Mucosa of descending colon (tissue), 3 donors: ENCODE measurements around the gene MZT2B. TPM values are rescaled to one million over a fixed set of nuclear protein-coding genes. Genes with fewer than 3 reads are reported as not detected.
"Not testable (repeated sequence)": the region's sequence is repeated elsewhere in the genome, so short reads cannot be mapped to it uniquely, and the experiment has no call there.

ENCODE experiments used
- ATAC-seq: fragments of 200-7000 bp; cut with Tn5 transposase; one replicate; pipeline ENCODE4 v1.9.1; 2020; ENCODE audit warnings: mild to moderate bottlenecking, moderate library complexity
- DNase-seq, 3 donors: peaks; one replicate each; pipeline ENCODE4 v3.0.0-alpha.2; 2020
- H3K36me3 ChIP-seq: fragments of 200-600 bp; one replicate; pipeline ENCODE4 v1.8.0; 2021; ENCODE audit warnings: low read depth, mild to moderate bottlenecking
- H3K4me1 ChIP-seq: fragments of 200-600 bp; one replicate; pipeline ENCODE4 v1.8.0; 2021; ENCODE audit warnings: low read depth, mild to moderate bottlenecking
- H3K4me3 ChIP-seq: fragments of 200-600 bp; one replicate; pipeline ENCODE4 v1.8.0; 2021; ENCODE audit warnings: mild to moderate bottlenecking
- H3K9me3 ChIP-seq: fragments of 200-600 bp; one replicate; pipeline ENCODE4 v1.8.0; 2021; ENCODE audit warnings: mild to moderate bottlenecking
- CTCF ChIP-seq: fragments of 200-600 bp; IDR thresholded peaks from one replicate; pipeline ENCODE4 v1.8.0; 2022; ENCODE audit warnings: antibody characterized with exemption, mild to moderate bottlenecking
- intact Hi-C, 2 donors: fragments of 100-400 bp; cut with DNase I in 1 of 2; cut with micrococcal nuclease in 1 of 2; formaldehyde crosslinking; loops; one replicate each; pipeline versions ENCODE4 v1.11.0 to v1.11.1; 2022; cut with DNase I, micrococcal nuclease
- total RNA-seq, 3 donors: library from RNA; stranded (reverse); fragmentation: NEBNext Ultra II Directional in 2 of 3; extraction: Animal tissue kit (Norgen Biotek cat#: 25700) in 2 of 3; gene quantifications; one replicate each; pipeline versions ENCODE4 v1.2.1 to v1.2.4, GENCODE V29; 2021 to 2023
- donor health status: DM: no; HTN: no; CAD: no; lungs with moderate emphysema.
- donor health status: DM: no; HTN: no; CAD: no.
- donor health status: DM: no; HTN: yes; CAD: no.

MZT2B gene
- total RNA-seq, 3 donors from 2014 or later: 171 to 215 (median 210) TPM

DNA sequence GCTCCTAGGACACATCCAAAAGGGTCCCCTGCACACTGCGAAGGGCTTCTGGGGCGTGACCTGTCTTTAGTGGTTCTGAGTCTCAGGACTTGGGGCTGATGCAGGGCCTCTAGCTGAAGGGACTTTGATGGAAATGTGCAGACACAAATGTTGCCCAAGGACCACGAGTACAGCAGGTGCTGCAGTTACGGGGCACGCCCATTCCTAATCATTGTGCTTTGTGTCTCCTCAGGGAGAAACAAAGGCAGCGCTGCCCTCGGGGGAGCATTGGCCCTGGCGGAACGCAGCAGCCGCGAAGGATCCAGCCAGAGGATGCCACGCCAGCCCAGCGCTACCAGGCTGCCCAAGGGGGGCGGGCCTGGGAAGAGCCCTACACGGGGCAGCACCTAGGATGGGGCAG, 8.2 kb downstream of the MZT2B start:
- intact Hi-C loops: no loop called here
- Histone ChIP-seq H3K36me3 (no peaks in the 10 kb centered on the region), H3K4me3 (no peak overlapping the region), H3K4me1 (no peaks in the 10 kb centered on the region), H3K9me3 (no peaks in the 10 kb centered on the region)
- DNase-seq (no peak), ATAC-seq (no peak)
- TF ChIP-seq CTCF: no peak

GRCh38 chr2:130191319-130191718, 9.3 kb downstream of the MZT2B start:
- H3K4me3 ChIP-seq, ATAC-seq, H3K4me1 ChIP-seq, H3K9me3 ChIP-seq, intact Hi-C loops, H3K36me3 ChIP-seq, DNase-seq: not testable (repeated sequence)

DNA sequence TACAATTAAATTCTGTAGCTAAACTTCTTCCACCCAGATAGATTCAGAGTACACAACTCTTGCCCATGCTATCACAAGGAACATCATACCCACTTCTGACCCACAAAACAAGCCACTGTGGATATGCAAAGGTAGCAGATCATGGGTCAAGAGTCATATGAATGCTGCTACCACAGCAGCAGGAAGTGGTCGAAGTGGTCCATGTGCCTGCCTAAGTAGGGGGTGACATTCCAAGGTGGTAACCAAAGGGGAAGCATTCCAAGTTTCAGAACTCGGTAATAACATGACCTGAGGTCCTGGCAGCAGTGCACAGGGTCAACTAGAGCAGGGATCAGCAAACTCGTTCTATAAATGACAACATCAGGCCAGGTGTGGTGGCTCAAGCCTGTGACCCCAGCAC, 10.4 kb downstream of the MZT2B start:
- H3K9me3 ChIP-seq, ATAC-seq, H3K36me3 ChIP-seq, intact Hi-C loops, H3K4me3 ChIP-seq, H3K4me1 ChIP-seq, DNase-seq: not testable (repeated sequence)

- ATAC-seq, DNase-seq, H3K4me3 ChIP-seq, H3K36me3 ChIP-seq, H3K9me3 ChIP-seq, H3K4me1 ChIP-seq, intact Hi-C loops: not testable (repeated sequence)
These were observed 11.8 kb downstream of the MZT2B start for GRCh38 chr2:130193824-130194223.

DNA sequence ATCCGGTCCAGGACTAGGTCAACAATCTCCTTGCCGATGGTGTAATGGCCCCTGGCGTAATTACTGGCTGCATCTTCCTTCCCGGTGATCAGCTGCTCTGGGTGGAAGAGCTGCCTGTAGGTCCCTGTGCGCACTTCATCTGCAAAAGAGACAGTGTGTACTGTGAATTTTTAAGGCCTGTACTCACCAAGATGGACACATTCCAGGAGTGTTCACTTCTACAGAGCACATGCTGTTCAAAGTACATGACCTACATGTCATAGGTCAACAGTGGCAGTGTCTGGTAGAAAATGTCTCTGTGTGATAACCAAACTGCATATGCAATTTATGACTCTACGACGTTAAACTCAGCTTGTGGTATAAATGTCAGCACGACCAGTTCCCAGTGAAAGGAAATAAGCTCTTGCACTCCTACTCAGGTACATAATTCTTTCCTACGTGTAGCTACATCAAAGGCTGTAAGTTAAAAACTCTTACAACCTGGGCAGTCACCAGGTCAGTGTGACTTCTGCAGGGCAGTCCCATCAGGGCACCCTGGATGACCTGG, 13.1 kb downstream of the MZT2B start:
- intact Hi-C loops, ATAC-seq, H3K4me1 ChIP-seq, H3K36me3 ChIP-seq, DNase-seq, H3K4me3 ChIP-seq, H3K9me3 ChIP-seq: not testable (repeated sequence)

DNA sequence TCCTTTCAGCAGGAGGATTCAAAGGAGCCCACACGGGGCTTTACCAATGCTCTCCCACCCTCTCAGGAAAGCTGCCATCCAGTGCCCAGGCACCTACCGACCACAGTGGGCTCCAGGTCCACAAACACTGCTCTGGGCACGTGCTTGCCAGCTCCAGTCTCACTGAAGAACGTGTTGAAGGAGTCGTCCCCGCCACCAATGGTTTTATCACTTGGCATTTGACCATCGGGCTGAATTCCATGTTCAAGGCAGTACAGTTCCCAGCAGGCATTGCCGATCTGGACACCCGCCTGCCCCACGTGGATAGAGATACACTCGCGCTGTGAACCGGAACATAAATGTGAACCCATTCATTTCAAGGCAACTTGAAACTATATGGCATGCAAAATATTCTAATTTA, 14.0 kb downstream of the MZT2B start:
- ATAC-seq, DNase-seq, H3K36me3 ChIP-seq, H3K4me1 ChIP-seq, intact Hi-C loops, H3K9me3 ChIP-seq, H3K4me3 ChIP-seq: not testable (repeated sequence)

DNA sequence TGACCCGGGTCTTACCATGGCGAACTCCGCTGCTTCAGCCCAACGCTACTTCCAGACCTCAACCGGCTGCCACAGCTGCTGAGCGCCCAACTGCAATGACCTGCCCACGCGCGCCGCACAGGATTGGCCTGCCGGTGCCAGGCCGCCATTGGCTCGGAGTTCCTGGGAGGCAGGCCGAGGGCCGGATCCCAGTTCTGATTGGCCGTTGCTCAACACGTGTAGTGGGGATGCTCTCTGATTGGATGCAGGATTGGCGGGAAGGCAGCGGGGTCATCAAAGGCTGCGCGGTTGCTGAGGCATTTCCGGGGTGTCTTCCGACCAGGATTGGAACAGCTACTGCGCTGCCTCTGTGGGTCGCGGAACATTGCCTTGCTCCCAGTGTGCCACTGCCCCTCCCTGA, 16.3 kb downstream of the MZT2B start, which contains the start of gene TUBA3E:
Gene TUBA3E (minus strand): TSS at position 97 of the 400 bp plus-strand sequence. CDS start 79 bp downstream, at position 18.
- DNase-seq (no peak), ATAC-seq (no peak)
- no peak within 1 kb of the TSS for H3K4me3 ChIP-seq
- H3K4me1 ChIP-seq: no peaks in the 10 kb centered on the region
- intact Hi-C loops: no loop called here
- no peaks in the 10 kb centered on the region for H3K36me3 ChIP-seq
- no peaks in the 10 kb centered on the region for H3K9me3 ChIP-seq
- no peak for TF ChIP-seq CTCF

DNA sequence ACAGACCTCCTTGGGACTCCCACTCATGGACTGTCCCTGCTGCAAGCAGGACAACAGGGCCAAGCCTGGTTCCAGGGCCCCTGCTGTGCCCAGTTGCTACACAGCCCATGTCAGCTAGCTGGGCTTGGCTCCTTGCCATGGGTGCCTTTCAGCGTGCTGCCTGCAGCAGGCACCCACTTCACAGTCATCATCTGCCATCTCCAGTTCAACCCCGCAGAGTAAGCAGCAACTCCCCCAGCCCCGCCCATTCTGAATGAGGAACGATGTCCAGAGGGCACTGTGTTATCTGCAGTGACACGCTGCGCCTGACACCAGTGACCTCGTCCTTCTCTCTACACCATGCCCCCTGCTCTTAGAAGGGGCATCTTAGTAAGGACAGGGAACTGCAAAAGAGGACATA, 20.5 kb downstream of the MZT2B start:
- ATAC-seq: peak; percentile 87
- H3K4me1 ChIP-seq, H3K4me3 ChIP-seq, H3K36me3 ChIP-seq, intact Hi-C loops, H3K9me3 ChIP-seq: not testable (repeated sequence)
- DNase-seq: peak in 2 of 3 donors; percentile 42 to 59

DNA sequence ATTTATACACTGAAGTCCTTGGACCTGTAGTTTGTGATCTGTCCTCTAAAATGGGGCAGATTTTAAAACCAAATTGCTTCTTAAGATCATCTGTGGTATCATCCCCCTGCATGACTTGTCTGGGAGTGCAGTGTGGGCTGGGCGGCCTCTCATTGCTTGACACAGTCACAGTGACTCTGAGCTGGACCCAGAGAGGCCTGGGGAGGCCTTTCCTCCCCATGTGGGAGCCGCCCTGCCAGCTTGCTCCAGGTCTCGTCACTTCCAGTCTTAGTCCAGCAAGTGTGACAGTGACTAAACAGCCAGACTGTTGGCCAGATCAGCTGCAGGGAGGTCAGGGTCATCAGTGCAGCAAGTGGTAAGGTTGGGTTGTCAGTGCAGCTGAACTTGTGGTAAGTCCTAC, 21.1 kb downstream of the MZT2B start:
- H3K4me1 ChIP-seq, DNase-seq, ATAC-seq, H3K36me3 ChIP-seq, intact Hi-C loops, H3K9me3 ChIP-seq, H3K4me3 ChIP-seq: not testable (repeated sequence)

DNA sequence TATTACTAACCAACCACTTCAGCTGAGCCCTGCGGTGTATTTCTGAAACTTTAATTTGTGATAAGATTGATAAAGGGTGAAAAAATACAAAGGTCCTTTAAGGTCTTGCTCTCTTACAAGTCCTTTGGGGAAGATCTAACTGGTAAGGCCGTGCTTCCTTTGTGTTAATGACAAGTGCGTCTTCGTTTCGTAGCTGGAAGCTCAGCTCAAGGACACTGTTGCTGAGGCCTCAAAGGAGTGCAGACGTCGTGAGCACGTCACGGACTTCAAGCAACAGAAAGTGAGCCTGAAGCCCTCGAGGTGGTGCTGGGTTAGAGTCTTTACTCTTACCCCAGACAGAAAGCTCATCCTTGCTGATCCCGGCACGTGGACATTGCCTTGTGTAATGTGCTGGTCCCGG, 25.0 kb downstream of the MZT2B start:
- H3K4me1 ChIP-seq, H3K36me3 ChIP-seq, intact Hi-C loops, DNase-seq, ATAC-seq, H3K4me3 ChIP-seq, H3K9me3 ChIP-seq: not testable (repeated sequence)

GRCh38 chr2:130219147-130219546, 37.1 kb downstream of the MZT2B start:
- intact Hi-C loops, DNase-seq, H3K9me3 ChIP-seq, H3K36me3 ChIP-seq, H3K4me3 ChIP-seq, ATAC-seq, H3K4me1 ChIP-seq: not testable (repeated sequence)

DNA sequence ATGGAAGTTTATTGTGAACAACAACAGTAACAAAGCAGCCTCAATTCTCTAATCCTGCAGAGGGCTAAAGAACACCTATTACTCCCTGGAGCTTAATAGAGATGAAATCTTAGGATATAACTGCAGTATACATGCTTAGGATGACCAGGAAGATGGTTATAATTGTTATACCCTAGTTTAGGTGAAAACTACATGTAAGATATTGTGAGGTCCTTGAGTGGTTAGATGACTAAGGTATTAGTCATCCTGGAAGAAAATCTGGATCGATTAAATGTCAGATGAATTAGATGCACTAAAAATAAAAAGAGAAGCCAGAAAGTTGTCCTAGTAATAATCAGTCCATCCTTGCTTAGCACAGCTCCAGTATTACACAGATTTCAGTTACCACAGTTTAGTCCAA, 38.4 kb downstream of the MZT2B start:
- intact Hi-C loops, ATAC-seq: not testable (repeated sequence)

DNA sequence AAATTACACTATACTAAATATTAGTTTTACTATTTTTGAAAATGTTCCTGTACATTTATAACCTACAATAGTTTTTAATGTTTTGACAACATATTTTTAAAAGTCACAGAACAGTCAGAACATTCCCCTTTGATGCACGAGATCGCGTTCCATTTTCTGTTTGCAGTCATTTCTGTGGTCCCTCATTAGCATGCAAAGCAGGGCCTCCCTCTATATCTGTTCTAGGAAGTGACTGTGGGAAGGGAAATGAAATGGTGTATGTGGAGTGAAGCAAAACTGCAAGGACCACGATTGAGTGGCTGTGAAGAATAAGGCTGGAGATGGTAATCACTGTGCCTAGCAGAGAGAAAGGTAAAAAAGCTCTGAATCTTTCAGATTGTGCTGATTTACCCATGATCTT, 40.5 kb downstream of the MZT2B start:
- DNase-seq, H3K4me3 ChIP-seq, ATAC-seq, H3K9me3 ChIP-seq, intact Hi-C loops, H3K36me3 ChIP-seq, H3K4me1 ChIP-seq: not testable (repeated sequence)

More for the DNA sequence above, 38.4 kb downstream of the MZT2B start:
- H3K4me3 ChIP-seq, DNase-seq, H3K4me1 ChIP-seq, H3K9me3 ChIP-seq, H3K36me3 ChIP-seq: not testable (repeated sequence)
